Measurements from ENCODE around the gene EBF3. TPM values are rescaled to one million over a fixed set of nuclear protein-coding genes. Genes with fewer than 3 reads are reported as not detected.

The EBF3 gene
- total RNA-seq, 2 donors from 2014 or later, result 0.12 to 0.80 TPM

DNA sequence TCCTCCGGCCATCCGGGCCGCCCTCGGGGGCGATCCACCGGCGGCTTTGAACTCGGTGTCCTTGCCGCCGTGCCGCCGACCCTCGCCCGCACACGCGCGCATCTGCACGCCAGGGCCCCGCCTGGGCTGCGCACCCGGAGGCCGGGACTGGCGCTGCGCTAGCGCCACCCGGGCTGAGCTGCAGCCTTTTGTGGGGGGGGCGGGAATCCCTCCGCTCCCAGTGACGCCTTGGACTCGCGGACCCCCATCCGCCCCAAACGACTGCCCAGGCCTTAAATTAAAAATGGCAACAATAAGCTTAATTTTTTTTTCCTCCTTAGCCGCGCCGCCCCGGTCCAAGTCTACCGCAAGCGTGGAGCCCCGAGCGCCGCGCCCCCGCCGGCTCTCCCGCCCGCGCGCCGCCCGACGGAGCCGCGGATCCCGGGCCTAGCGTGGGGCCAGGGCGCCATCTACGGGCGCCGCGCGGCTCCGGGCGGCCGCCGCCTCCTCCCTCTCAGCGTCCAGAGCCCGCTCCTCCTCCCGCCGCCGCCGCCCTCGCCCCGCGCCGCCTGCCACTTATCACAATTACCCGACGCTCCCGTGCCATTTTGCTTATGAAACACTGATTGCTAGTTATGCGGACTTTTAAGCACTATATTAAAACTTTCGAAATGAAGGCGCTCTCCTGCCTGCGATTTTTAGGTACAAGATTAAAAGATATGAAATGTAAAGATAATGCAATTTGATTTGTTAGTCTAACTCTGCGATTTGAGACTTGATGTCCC, 7.5 kb upstream of the EBF3 start:
- intact Hi-C loops (cut with DNase I), result loop anchor here (2.0 to 10.0 kb wide), 2 partner anchors 939 to 1707 kb away; no protein-coding TSS in a partner anchor
- peak; percentile 53 for DNase-seq
- TF ChIP-seq, protein P1, sequence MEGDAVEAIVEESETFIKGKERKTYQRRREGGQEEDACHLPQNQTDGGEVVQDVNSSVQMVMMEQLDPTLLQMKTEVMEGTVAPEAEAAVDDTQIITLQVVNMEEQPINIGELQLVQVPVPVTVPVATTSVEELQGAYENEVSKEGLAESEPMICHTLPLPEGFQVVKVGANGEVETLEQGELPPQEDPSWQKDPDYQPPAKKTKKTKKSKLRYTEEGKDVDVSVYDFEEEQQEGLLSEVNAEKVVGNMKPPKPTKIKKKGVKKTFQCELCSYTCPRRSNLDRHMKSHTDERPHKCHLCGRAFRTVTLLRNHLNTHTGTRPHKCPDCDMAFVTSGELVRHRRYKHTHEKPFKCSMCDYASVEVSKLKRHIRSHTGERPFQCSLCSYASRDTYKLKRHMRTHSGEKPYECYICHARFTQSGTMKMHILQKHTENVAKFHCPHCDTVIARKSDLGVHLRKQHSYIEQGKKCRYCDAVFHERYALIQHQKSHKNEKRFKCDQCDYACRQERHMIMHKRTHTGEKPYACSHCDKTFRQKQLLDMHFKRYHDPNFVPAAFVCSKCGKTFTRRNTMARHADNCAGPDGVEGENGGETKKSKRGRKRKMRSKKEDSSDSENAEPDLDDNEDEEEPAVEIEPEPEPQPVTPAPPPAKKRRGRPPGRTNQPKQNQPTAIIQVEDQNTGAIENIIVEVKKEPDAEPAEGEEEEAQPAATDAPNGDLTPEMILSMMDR (IDR thresholded peaks at IDR 0.05), result no peak
- no peak overlapping the region for H3K4me3 ChIP-seq
- H3K27me3 ChIP-seq, result peaks cover 70% of the 10 kb centered on the region
- H3K36me3 ChIP-seq, result no peaks in the 10 kb centered on the region
- H3K4me1 ChIP-seq, result peaks cover 3% of the 10 kb centered on the region
- H3K9me3 ChIP-seq, result no peaks in the 10 kb centered on the region
- H3K9ac ChIP-seq (ENCODE audit: low read depth in 2 of 2, low read length in 2 of 2), result peak overlapping the region in 1 of 2 donors; percentile 35
- no peak overlapping the region for H3K27ac ChIP-seq

DNA sequence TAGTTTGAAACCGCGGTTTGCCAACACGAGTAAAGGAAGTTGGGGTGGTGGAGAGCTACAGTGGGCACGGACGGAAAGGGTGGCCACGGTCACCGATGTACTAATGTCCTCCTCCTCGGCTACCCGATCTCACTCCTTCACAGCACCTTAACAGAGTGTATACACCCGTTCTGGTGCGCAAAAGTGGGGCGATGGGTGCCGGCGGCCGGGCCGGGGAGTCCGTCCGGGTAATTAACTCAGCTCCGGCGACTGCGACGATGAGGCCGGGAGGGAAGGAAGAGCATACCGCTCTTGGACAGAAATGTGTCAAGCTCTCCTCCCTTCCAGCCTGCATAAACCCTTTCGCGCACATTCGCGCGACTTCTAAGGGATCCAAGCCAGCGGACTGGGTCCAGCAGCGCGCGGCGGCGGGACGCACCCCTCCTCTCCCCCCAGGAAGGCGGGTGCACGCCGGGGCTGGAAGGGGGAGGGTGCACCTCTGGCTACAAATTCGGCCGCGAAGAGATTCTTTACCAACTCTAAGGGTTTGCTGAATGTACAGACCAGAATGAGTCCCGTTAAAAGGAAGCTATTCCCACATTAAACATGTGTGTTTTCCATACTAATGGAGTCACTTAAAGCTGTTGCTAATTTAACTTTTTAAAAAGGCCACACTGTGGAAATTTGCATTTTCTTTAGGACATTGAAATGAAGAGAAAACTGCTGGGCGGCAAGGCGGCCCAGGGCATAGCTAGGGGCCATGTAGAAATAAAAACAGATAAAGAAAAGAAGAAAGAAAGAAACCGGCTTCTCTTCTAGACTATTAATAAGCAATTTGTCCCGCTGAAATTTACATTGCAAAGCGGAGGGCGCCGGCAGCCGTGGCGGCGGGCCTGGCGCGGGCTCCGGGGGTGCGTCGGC, 6.6 kb upstream of the EBF3 start:
- H3K9ac ChIP-seq (ENCODE audit: low read depth in 2 of 2, low read length in 2 of 2), result no peak overlapping the region
- no peak overlapping the region for H3K4me3 ChIP-seq
- DNase-seq, result no peak
- intact Hi-C loops (cut with DNase I), result loop anchor here (2.0 to 10.0 kb wide), 2 partner anchors 938 to 1706 kb away; no protein-coding TSS in a partner anchor
- no peaks in the 10 kb centered on the region for H3K9me3 ChIP-seq
- no peak overlapping the region for H3K27ac ChIP-seq
- TF ChIP-seq, protein P1 (IDR thresholded peaks at IDR 0.05), result no peak
- H3K4me1 ChIP-seq, result peaks cover 3% of the 10 kb centered on the region
- peaks cover 79% of the 10 kb centered on the region for H3K27me3 ChIP-seq
- no peaks in the 10 kb centered on the region for H3K36me3 ChIP-seq

DNA sequence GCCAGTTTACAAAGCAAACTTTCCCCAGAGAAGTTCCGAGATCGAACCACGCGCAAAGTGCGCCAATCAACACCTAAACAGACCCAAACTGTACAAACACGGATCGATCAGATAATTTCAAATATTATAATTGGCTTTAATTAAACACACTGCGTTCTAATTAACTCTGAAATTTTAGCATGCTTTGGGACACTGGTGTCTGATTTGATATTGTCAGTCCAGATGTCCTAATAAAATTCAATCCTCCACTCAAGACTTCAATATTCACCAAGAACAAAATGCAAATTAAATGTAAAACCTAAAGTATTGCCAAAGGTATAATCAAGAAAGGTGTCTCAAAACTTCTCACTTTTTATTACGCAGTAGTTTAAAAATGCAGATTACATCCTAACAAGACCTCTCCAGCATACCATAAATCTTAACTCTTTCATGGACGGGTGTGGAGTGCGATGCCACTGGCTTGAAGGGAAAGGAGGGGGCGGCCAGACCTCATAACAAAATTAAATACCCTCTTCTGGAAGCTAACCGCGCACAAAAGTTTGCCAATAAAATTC, 5.9 kb upstream of the EBF3 start:
- no peak overlapping the region for H3K9ac ChIP-seq (ENCODE audit: low read depth in 2 of 2, low read length in 2 of 2)
- H3K27me3 ChIP-seq, result peaks cover 86% of the 10 kb centered on the region
- no peaks in the 10 kb centered on the region for H3K36me3 ChIP-seq
- TF ChIP-seq, protein P1 (IDR thresholded peaks at IDR 0.05), result no peak
- peaks cover 3% of the 10 kb centered on the region for H3K4me1 ChIP-seq
- no peak overlapping the region for H3K4me3 ChIP-seq
- intact Hi-C loops (cut with DNase I), result loop anchor here (2.0 to 10.0 kb wide), 2 partner anchors 937 to 1705 kb away; no protein-coding TSS in a partner anchor
- no peak overlapping the region for H3K27ac ChIP-seq
- DNase-seq, result no peak
- no peaks in the 10 kb centered on the region for H3K9me3 ChIP-seq

DNA sequence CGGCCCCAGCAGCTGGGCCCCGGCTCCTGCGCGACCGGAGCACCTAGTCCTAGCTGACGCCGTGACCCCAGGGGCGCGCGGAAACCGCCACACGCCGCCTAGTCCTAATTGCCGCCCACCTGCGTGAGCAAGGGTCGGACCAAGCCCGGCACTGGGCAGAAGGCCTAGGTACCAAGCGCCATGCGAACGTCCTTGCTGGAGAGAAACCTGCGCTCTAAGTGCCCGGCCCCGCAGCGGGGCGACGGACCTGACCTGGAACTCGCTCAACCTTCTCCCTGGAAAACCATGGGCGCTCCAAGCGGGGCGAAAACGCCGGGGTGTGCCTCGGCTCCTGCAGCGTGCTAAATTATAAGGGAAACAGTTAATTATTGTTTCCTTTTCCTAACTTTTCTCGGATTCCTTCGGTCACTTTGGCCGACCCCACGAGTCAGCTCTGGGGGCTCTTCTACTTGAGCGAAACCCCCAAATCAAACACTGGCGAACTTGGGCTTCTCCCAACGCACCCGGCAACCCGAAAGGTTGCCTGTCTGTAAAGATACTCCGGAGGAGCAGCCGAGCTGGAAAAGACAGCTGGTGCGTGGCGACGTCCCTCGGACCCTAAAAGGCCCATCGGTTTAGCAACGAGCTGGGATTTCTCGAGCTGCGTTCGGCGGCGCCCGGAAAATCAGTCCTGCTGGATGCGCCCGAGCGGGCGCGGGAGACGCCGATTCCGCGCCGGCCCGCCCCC, 5.3 kb upstream of the EBF3 start:
- Histone ChIP-seq H3K27ac (no peak overlapping the region), H3K9ac (ENCODE audit: low read depth in 2 of 2, low read length in 2 of 2) (no peak overlapping the region), H3K27me3 (peaks cover 93% of the 10 kb centered on the region), H3K4me3 (no peak overlapping the region), H3K9me3 (no peaks in the 10 kb centered on the region), H3K36me3 (no peaks in the 10 kb centered on the region), H3K4me1 (peaks cover 3% of the 10 kb centered on the region)
- TF ChIP-seq, protein P1 (IDR thresholded peaks at IDR 0.05), result no peak
- intact Hi-C loops (cut with DNase I), result no loop called here
- DNase-seq, result no peak

- Histone ChIP-seq H3K27me3 (peaks cover 94% of the 10 kb centered on the region), H3K9me3 (no peaks in the 10 kb centered on the region), H3K27ac (no peak overlapping the region), H3K4me3 (no peak overlapping the region), H3K36me3 (no peaks in the 10 kb centered on the region), H3K4me1 (peaks cover 3% of the 10 kb centered on the region), H3K9ac (ENCODE audit: low read depth in 2 of 2, low read length in 2 of 2) (no peak overlapping the region)
- DNase-seq, result peak; percentile 44
- intact Hi-C loops (cut with DNase I), result no loop called here
- TF ChIP-seq, protein P1 (IDR thresholded peaks at IDR 0.05), result peak; percentile 36
Observed at GRCh38 chr10:129968853-129969183, 4.7 kb upstream of the EBF3 start.

All from colonic mucosa (tissue), 4 donors.